Measurements from ENCODE around the gene LMNTD1.

The LMNTD1 gene

DNA sequence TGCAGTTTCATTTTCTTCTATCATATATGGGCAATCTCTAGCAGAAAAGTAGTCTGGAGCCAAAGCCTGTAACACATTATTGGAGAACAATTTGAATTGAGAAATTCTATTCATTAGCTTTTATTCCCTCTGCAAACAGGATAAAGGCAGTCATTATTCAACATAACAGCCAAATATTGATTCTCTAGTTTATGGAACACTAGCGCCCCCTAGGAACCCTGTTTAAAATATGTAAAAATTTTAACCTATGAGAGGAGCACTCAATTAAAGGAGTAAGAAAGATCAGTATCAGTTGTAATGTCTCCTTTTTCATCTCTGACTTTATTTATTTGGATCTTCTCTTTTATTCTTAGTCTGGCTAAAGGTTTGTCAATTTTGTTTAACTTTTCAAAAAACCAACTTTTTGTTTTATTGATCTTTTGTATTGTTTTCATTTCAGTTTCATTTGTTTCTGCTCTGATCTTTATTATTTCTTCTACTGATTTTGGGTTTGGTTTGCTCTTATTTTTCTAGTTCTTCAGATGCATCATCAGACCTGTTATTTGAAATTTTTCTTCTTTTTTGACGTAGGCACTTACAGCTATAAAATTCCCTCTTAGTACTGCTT lies 4.8 kb upstream of the LMNTD1 start:
- Histone ChIP-seq H2AFZ (ENCODE audit: low read length) (no peak overlapping the region), H3K4me1 (ENCODE audit: insufficient read depth, low read length, severe bottlenecking) (no peaks in the 10 kb centered on the region), H3K36me3 (ENCODE audit: insufficient read depth, low read length) (no peaks in the 10 kb centered on the region), H4K20me1 (ENCODE audit: insufficient read depth, low read length) (no peaks in the 10 kb centered on the region), H3K27ac (ENCODE audit: low read depth, low read length, poor library complexity, severe bottlenecking) (no peak overlapping the region), H3K9me3 (ENCODE audit: low read length) (no peaks in the 10 kb centered on the region), H3F3A (ENCODE audit: insufficient read depth, low read length) (no peaks in the 10 kb centered on the region), H3K9ac (ENCODE audit: low read length) (no peak overlapping the region), H3K4me2 (ENCODE audit: low read length) (no peak overlapping the region), H3K4me3 (ENCODE audit: low read depth, low read length, poor library complexity, severe bottlenecking) (no peak overlapping the region), H3K27me3 (ENCODE audit: insufficient read depth, low read length) (no peaks in the 10 kb centered on the region), H3K79me2 (ENCODE audit: insufficient read depth, low read length) (no peaks in the 10 kb centered on the region), H3K9me2 (ENCODE audit: low read depth, low read length) (no peaks in the 10 kb centered on the region)
- TF ChIP-seq, protein P1, sequence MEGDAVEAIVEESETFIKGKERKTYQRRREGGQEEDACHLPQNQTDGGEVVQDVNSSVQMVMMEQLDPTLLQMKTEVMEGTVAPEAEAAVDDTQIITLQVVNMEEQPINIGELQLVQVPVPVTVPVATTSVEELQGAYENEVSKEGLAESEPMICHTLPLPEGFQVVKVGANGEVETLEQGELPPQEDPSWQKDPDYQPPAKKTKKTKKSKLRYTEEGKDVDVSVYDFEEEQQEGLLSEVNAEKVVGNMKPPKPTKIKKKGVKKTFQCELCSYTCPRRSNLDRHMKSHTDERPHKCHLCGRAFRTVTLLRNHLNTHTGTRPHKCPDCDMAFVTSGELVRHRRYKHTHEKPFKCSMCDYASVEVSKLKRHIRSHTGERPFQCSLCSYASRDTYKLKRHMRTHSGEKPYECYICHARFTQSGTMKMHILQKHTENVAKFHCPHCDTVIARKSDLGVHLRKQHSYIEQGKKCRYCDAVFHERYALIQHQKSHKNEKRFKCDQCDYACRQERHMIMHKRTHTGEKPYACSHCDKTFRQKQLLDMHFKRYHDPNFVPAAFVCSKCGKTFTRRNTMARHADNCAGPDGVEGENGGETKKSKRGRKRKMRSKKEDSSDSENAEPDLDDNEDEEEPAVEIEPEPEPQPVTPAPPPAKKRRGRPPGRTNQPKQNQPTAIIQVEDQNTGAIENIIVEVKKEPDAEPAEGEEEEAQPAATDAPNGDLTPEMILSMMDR (IDR thresholded peaks at IDR 0.05; ENCODE audit: low read length): peak; percentile 53; the same call in 1 of the 2 replicates
- TF ChIP-seq EZH2 (IDR thresholded peaks at IDR 0.05; ENCODE audit: borderline replicate concordance, low read length): no peak

DNA sequence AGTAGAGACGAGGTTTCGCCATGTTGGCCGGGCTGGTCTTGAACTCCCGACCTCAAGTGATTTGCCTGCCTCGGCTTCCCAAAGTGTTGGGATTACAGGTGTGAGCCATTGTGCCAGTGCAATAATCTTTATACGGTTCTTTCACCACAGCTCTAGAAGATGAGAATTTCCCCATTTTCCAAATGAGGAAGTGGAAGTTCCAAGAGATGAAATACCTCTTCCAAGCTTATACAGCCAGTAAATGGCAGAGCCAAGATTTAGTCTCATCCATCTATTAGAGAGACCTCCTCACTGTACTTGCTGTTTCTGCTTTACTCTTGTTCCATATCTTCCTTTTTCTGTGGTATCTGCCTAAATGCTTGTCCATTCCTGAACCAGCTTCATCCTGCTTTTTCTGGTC lies 3.1 kb upstream of the LMNTD1 start:
- Histone ChIP-seq H3K4me1 (ENCODE audit: insufficient read depth, low read length, severe bottlenecking) (no peaks in the 10 kb centered on the region), H2AFZ (ENCODE audit: low read length) (no peak overlapping the region)

DNA sequence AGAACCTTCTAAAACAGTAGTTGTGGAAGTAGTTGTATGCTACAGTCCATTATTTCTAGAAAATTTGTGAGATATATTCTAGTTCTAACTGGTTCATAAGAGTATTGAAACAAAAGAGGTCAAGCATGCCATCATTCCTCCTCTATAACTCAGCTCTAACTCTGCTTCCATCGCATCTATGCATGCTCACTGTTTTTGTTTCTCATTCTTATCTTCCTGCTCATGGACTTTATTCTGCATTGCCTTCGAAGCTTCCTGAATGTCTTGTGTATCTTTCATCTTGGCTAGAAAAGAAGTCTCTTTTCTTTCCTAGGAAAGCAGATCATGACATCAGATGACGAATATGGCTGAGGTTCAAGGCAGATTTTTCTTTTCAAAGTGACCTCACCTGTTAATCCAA lies 402 bp downstream of the LMNTD1 start:
- H3K4me3 ChIP-seq (ENCODE audit: low read depth, low read length, poor library complexity, severe bottlenecking): no peak overlapping the region
- no peaks in the 10 kb centered on the region for H4K20me1 ChIP-seq (ENCODE audit: insufficient read depth, low read length)
- TF ChIP-seq EZH2 (IDR thresholded peaks at IDR 0.05; ENCODE audit: borderline replicate concordance, low read length): no peak
- TF ChIP-seq, protein P1 (IDR thresholded peaks at IDR 0.05; ENCODE audit: low read length): no peak
- H3K27me3 ChIP-seq (ENCODE audit: insufficient read depth, low read length): no peaks in the 10 kb centered on the region
- H3K4me2 ChIP-seq (ENCODE audit: low read length): no peak overlapping the region
- H3K27ac ChIP-seq (ENCODE audit: low read depth, low read length, poor library complexity, severe bottlenecking): no peak overlapping the region
- H3K9ac ChIP-seq (ENCODE audit: low read length): no peak overlapping the region
- H2AFZ ChIP-seq (ENCODE audit: low read length): no peak overlapping the region
- H3K36me3 ChIP-seq (ENCODE audit: insufficient read depth, low read length): no peaks in the 10 kb centered on the region
- H3K9me2 ChIP-seq (ENCODE audit: low read depth, low read length): no peaks in the 10 kb centered on the region
- no peaks in the 10 kb centered on the region for H3F3A ChIP-seq (ENCODE audit: insufficient read depth, low read length)
- no peaks in the 10 kb centered on the region for H3K4me1 ChIP-seq (ENCODE audit: insufficient read depth, low read length, severe bottlenecking)
- H3K79me2 ChIP-seq (ENCODE audit: insufficient read depth, low read length): no peaks in the 10 kb centered on the region
- H3K9me3 ChIP-seq (ENCODE audit: low read length): no peaks in the 10 kb centered on the region

More for the DNA sequence above, 3.1 kb upstream of the LMNTD1 start:
- Histone ChIP-seq H3K4me3 (ENCODE audit: low read depth, low read length, poor library complexity, severe bottlenecking) (no peak overlapping the region), H4K20me1 (ENCODE audit: insufficient read depth, low read length) (no peaks in the 10 kb centered on the region), H3K9ac (ENCODE audit: low read length) (no peak overlapping the region), H3K9me3 (ENCODE audit: low read length) (no peaks in the 10 kb centered on the region), H3K36me3 (ENCODE audit: insufficient read depth, low read length) (no peaks in the 10 kb centered on the region), H3K27ac (ENCODE audit: low read depth, low read length, poor library complexity, severe bottlenecking) (no peak overlapping the region), H3K79me2 (ENCODE audit: insufficient read depth, low read length) (no peaks in the 10 kb centered on the region), H3K27me3 (ENCODE audit: insufficient read depth, low read length) (no peaks in the 10 kb centered on the region), H3K9me2 (ENCODE audit: low read depth, low read length) (no peaks in the 10 kb centered on the region), H3F3A (ENCODE audit: insufficient read depth, low read length) (no peaks in the 10 kb centered on the region), H3K4me2 (ENCODE audit: low read length) (no peak overlapping the region)
- TF ChIP-seq, protein P1 (IDR thresholded peaks at IDR 0.05; ENCODE audit: low read length): no peak
- no peak for TF ChIP-seq EZH2 (IDR thresholded peaks at IDR 0.05; ENCODE audit: borderline replicate concordance, low read length)

Data from OCI-LY1 (cell line).